Stomach (tissue), 9 donors: Measurements from ENCODE around the gene UBR1. TPM values are rescaled to one million over a fixed set of nuclear protein-coding genes. Genes with fewer than 3 reads are reported as not detected.
"Not testable (repeated sequence)": the region's sequence is repeated elsewhere in the genome, so short reads cannot be mapped to it uniquely, and the experiment has no call there.

Experiments used
- DNase-seq, 2 donors: peaks; one replicate each; pipeline versions ENCODE4 v3.0.0 to v3.0.0-alpha.2; 2013 to 2019
- H3K27ac ChIP-seq, 5 donors: fragments of 200-600 bp in 4 of 5; sonication (generic) in 4 of 5; one replicate each; pipeline ENCODE4 v1.5.1; 2013 to 2019; ENCODE audit warnings: mild to moderate bottlenecking in 1 of 5, moderate library complexity in 1 of 5
- H3K27me3 ChIP-seq, 3 donors: fragments of 200-600 bp; sonication (generic); one replicate each; pipeline ENCODE4 v1.5.1; 2017 to 2019; ENCODE audit warnings: mixed run types in 1 of 3
- H3K36me3 ChIP-seq, 4 donors: fragments of 200-600 bp; sonication (generic); 1 replicate in 3 of 4; 2 replicates in 1 of 4; pipeline ENCODE4 v1.5.1; 2016 to 2019
- H3K4me1 ChIP-seq, 4 donors: fragments of 200-600 bp; sonication (generic); one replicate each; pipeline ENCODE4 v1.5.1; 2016 to 2019
- H3K4me3 ChIP-seq, 4 donors: fragments of 200-600 bp; sonication (generic) in 3 of 4; one replicate each; pipeline ENCODE4 v1.5.1; 2016 to 2019; ENCODE audit warnings: mild to moderate bottlenecking in 1 of 4
- H3K9me3 ChIP-seq, 4 donors: fragments of 200-600 bp; sonication (generic); one replicate each; pipeline ENCODE4 v1.5.1; 2016 to 2019
- EP300 ChIP-seq: sonication (generic); formaldehyde crosslinking; IDR thresholded peaks from one replicate; pipeline ENCODE4 v1.6.1; 2017; ENCODE audit warnings: antibody characterized with exemption
- POLR2A ChIP-seq, 4 donors: fragments of 450-650 bp; IDR thresholded peaks; one replicate each; pipeline ENCODE4 v1.6.1; 2016; ENCODE audit warnings: antibody characterized with exemption in 4 of 4, control low read depth in 2 of 4, mild to moderate bottlenecking in 1 of 4, moderate library complexity in 1 of 4
- POLR2AphosphoS5 ChIP-seq, 3 donors: sonication (generic); formaldehyde crosslinking; IDR thresholded peaks; one replicate each; pipeline ENCODE4 v1.6.1; 2016; ENCODE audit warnings: antibody characterized with exemption in 3 of 3
- WGBS, 5 donors: extraction: QIAGEN DNeasy Blood & Tissue Kit in 3 of 5; methylation state at CpG; one replicate each; pipeline versions ENCODE4 v1.1.5 to v1.1.7; 2013 to 2018; 5-methylcytosine and 5-hydroxymethylcytosine counted together
- intact Hi-C: fragments of 100-400 bp; cut with DNase I; formaldehyde crosslinking; loops from one replicate; pipeline ENCODE4 v1.15.1; 2023; ENCODE audit warnings: low total_unique reads
- polyA plus RNA-seq, 3 donors: library from polyadenylated mRNA; stranded (reverse); fragments of 200-250 nt; gene quantifications; one replicate each; pipeline ENCODE4 v1.2.3, GENCODE V29; 2013
- total RNA-seq, 5 donors: library from RNA; depleted of rRNA; stranded (reverse); fragments of >200 nt; gene quantifications; one replicate each; pipeline versions ENCODE4 v1.1.0 to v1.2.3, GENCODE V29; 2014 to 2016
- TF ChIP-seq, protein P1 (sequence below), 7 experiments: fragments of 450-650 bp in 4 of 7; fragments of 200-600 bp in 3 of 7; sonication (generic) in 3 of 7; IDR thresholded peaks; one replicate each; pipeline ENCODE4 v1.5.1; 2016 to 2019; ENCODE audit warnings: antibody characterized with exemption in 7 of 7, control low read depth in 2 of 7, mild to moderate bottlenecking in 1 of 7
- donor health status: healthy with polysubstance abuse.
- donor health status: Bipolar disorder and iron deficiency.
- donor health status: healthy.

Gene UBR1
- total and polyA plus RNA-seq, 8 donors: 3.1 to 124 (median 12.3) TPM

DNA sequence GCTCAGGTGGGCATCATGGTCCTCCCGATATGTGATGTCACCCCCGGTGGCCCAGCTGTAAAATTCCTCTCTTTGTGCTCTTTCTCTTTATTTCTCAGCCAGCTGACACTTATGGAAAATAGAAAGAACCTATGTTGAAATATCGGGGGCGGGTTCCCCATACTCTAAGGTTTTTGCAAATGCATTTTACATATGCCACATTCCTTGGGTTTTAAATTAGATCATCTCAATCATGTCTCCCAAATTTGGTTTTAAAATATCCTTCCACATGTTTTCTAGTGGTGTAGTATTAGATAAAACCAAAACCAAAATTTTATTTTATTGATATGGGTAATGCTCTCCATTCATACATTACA, 23.1 kb upstream of the UBR1 start:
- Histone ChIP-seq H3K4me1 (peaks cover 0 to 20% (median 16%) of the 10 kb centered on the region in 4 donors), H3K27ac (no peak overlapping the region), H3K9me3 (no peaks in the 10 kb centered on the region), H3K27me3 (no peaks in the 10 kb centered on the region), H3K36me3 (no peaks in the 10 kb centered on the region), H3K4me3 (no peak overlapping the region)
- DNase-seq: no peak
- 90 to 95% (median 92%) methylated on average over 4 of the region's 4 CpGs for WGBS, 5 donors
- intact Hi-C loops: no loop called here
- no peak for TF ChIP-seq EP300
- TF ChIP-seq, protein P1, sequence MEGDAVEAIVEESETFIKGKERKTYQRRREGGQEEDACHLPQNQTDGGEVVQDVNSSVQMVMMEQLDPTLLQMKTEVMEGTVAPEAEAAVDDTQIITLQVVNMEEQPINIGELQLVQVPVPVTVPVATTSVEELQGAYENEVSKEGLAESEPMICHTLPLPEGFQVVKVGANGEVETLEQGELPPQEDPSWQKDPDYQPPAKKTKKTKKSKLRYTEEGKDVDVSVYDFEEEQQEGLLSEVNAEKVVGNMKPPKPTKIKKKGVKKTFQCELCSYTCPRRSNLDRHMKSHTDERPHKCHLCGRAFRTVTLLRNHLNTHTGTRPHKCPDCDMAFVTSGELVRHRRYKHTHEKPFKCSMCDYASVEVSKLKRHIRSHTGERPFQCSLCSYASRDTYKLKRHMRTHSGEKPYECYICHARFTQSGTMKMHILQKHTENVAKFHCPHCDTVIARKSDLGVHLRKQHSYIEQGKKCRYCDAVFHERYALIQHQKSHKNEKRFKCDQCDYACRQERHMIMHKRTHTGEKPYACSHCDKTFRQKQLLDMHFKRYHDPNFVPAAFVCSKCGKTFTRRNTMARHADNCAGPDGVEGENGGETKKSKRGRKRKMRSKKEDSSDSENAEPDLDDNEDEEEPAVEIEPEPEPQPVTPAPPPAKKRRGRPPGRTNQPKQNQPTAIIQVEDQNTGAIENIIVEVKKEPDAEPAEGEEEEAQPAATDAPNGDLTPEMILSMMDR (IDR thresholded peaks at IDR 0.05): no peak
- no peak for TF ChIP-seq POLR2AphosphoS5 (IDR thresholded peaks at IDR 0.05)
- TF ChIP-seq POLR2A (IDR thresholded peaks at IDR 0.05): no peak

DNA sequence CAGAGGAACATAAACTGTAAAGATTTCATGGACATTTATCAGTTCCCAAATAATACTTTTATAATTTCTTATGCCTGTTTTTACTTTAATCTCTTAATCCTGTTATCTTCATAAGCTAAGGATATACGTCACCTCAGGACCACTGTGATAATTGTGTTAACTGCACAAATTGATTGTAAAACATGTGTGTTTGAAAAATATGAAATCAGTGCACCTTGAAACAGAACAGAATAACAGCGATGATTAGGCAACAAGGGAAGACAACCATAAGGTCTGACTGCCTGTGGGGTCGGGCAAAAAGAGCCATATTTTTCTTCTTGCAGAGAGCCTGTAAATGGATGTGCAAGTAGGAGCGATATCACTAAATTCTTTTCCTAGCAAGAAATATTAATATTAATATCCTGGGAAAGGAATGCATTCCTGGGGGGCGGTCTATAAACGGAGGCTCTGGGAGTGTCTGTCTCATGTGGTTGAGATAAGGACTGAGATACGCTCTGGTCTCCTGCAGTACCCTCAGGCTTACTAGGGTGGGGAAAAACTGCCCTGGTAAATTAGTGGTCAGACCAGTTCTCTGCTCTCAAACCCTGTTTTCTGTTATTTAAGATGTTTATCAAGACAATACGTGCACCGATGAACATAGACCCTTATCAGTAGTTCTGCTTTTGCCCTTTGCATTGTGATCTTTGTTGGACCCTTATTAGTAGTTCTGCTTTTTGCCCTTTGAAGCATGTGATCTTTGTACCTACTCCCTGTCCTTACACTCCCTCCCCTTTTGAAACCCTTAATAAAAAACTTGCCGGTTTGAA, 22.5 kb upstream of the UBR1 start:
- H3K27me3 ChIP-seq, H3K36me3 ChIP-seq, H3K9me3 ChIP-seq, intact Hi-C loops, H3K4me3 ChIP-seq: not testable (repeated sequence)
- Histone ChIP-seq H3K4me1 (peaks cover 0 to 19% (median 16%) of the 10 kb centered on the region in 4 donors), H3K27ac (peak overlapping the region in 3 of 5 donors; percentile 16 to 40 (median 29))
- DNase-seq: peak in 1 of 2 donors; percentile 9
- WGBS, 5 donors: 51 to 67% (median 60%) methylated on average over 10 of the region's 10 CpGs

DNA sequence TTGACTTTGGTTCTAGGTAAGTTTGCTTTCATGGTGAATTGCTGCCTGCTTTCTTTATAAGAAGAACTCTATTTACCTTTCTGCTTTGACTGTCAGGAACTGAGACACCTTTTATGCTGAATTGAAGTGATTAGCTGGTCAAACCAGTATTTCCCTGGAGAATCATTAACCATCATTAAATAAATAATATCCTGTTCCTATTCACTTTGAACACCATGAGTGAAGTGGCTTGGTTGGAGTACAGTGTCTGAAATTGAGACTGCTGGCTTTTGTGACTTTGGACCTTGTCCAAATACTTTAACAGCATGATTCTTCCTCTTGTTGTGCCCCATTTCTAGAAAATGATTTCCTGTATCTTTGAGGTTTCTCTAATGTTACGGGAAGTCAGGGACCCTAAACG, 21.9 kb upstream of the UBR1 start:
- TF ChIP-seq EP300: no peak
- TF ChIP-seq POLR2AphosphoS5 (IDR thresholded peaks at IDR 0.05): peak in 1 of 3 donors; percentile 27
- 25 to 57% (median 30%) methylated on average over 2 of the region's 2 CpGs for WGBS, 5 donors
- peak overlapping the region in 4 of 5 donors; percentile 16 to 40 (median 24) for H3K27ac ChIP-seq
- no peaks in the 10 kb centered on the region for H3K27me3 ChIP-seq
- no peaks in the 10 kb centered on the region for H3K36me3 ChIP-seq
- H3K4me1 ChIP-seq: peaks cover 0 to 15% (median 12%) of the 10 kb centered on the region in 4 donors
- intact Hi-C loops: no loop called here
- H3K4me3 ChIP-seq: no peak overlapping the region
- DNase-seq: peak in 1 of 2 donors; percentile 88
- H3K9me3 ChIP-seq: no peaks in the 10 kb centered on the region

DNA sequence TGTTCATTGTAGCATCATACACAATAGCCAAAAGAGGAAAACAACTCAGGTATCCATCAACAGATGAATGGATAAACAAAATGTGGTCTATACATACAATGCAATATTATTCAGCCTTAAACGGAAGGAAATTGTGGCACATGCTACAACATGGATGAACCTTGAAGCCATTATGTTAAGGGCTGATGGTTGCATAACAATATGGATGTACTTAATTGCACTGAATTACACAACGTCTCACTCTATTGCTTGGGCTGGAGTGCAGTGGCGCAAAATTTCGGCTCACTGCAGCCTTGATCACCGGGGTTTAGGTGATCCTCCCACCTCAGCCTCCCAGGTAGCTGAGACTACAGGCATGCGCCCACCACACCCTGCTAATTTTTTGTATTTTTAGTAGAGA, 20.5 kb upstream of the UBR1 start:
- Histone ChIP-seq H3K9me3 (no peaks in the 10 kb centered on the region), H3K36me3 (no peaks in the 10 kb centered on the region), H3K27me3 (no peaks in the 10 kb centered on the region), H3K4me1 (peaks cover 0 to 18% (median 14%) of the 10 kb centered on the region in 4 donors), H3K4me3 (no peak overlapping the region), H3K27ac (no peak overlapping the region)
- no peak for DNase-seq
- WGBS, 5 donors: 88 to 96% (median 92%) methylated on average over 6 of the region's 6 CpGs
- intact Hi-C loops: no loop called here
- TF ChIP-seq POLR2AphosphoS5 (IDR thresholded peaks at IDR 0.05): no peak
- no peak for TF ChIP-seq EP300
- TF ChIP-seq, protein P1 (IDR thresholded peaks at IDR 0.05): no peak
- TF ChIP-seq POLR2A (IDR thresholded peaks at IDR 0.05): no peak

DNA sequence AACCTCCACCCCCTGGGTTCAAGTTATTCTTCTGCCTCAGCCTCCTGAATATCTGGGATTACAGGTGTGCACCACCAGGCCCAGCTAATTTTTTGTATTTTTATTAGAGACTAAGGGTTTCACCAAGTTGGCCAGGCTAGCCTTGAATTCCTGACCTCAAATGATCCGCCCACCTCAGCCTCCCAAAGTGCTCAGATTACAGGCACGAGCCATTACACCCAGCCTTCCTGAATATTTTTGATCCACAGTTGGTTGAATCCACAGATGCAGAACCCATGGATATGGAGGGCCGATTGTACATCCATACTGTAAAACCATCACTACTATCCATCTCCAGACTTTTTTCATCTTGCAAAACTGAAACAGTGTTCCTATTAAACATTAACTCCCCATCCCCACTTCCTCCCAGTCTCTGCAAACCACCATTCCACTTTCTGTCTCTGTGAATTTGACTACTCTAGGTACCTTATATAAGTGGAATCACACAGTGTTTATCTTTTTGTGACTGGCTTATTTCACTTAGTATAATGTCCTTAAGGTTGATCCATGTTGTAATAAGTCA, 19.3 kb upstream of the UBR1 start:
- DNase-seq: peak in 1 of 2 donors; percentile 7
- WGBS, 5 donors: 50 to 75% (median 61%) methylated on average over 3 of the region's 3 CpGs
- TF ChIP-seq, protein P1 (IDR thresholded peaks at IDR 0.05): no peak
- no peak for TF ChIP-seq EP300
- no peak for TF ChIP-seq POLR2AphosphoS5 (IDR thresholded peaks at IDR 0.05)
- no peak for TF ChIP-seq POLR2A (IDR thresholded peaks at IDR 0.05)

More for the DNA sequence above, 19.3 kb upstream of the UBR1 start:
- Histone ChIP-seq H3K27ac (no peak overlapping the region), H3K27me3 (no peaks in the 10 kb centered on the region), H3K4me3 (no peak overlapping the region), H3K36me3 (no peaks in the 10 kb centered on the region), H3K9me3 (no peaks in the 10 kb centered on the region), H3K4me1 (peaks cover 0 to 18% (median 14%) of the 10 kb centered on the region in 4 donors)
- intact Hi-C loops: no loop called here
